H9 (cell line): Measurements from ENCODE around the gene SPEG. TPM values are rescaled to one million over a fixed set of nuclear protein-coding genes. Genes with fewer than 3 reads are reported as not detected.

Experiments used
- DNase-seq: peaks from one replicate; pipeline ENCODE4 v3.0.0-alpha.2; 2017
- H2AFZ ChIP-seq: one replicate; pipeline ENCODE4 v1.6.1; 2013; ENCODE audit warnings: mild to moderate bottlenecking, low read length, control low read depth, moderate library complexity
- H2AK5ac ChIP-seq: 2 replicates; pipeline ENCODE4 v1.6.1; 2013; ENCODE audit warnings: low read length, control low read depth, mixed read lengths; ENCODE audit not compliant: insufficient read length
- H2BK120ac ChIP-seq: one replicate; pipeline ENCODE4 v1.6.1; 2013; ENCODE audit warnings: low read depth, mild to moderate bottlenecking, low read length, control low read depth, inconsistent platforms; ENCODE audit not compliant: poor library complexity, severe bottlenecking
- H2BK12ac ChIP-seq: 2 replicates; pipeline ENCODE4 v1.6.1; 2013; ENCODE audit warnings: low read length, control low read depth, mixed read lengths, low read depth; ENCODE audit not compliant: insufficient read length
- H2BK15ac ChIP-seq: 2 replicates; pipeline ENCODE4 v1.6.1; 2013; ENCODE audit warnings: low read depth, low read length, control low read depth
- H2BK20ac ChIP-seq: one replicate; pipeline ENCODE4 v1.6.1; 2013; ENCODE audit warnings: low read depth, mild to moderate bottlenecking, low read length, control low read depth, inconsistent platforms; ENCODE audit not compliant: poor library complexity, severe bottlenecking
- H2BK5ac ChIP-seq: 2 replicates; pipeline ENCODE4 v1.6.1; 2013; ENCODE audit warnings: low read length, control low read depth, mixed read lengths; ENCODE audit not compliant: insufficient read length
- H3K14ac ChIP-seq: 2 replicates; pipeline ENCODE4 v1.6.1; 2013; ENCODE audit warnings: low read length, control low read depth; ENCODE audit not compliant: insufficient read depth
- H3K18ac ChIP-seq: 2 replicates; pipeline ENCODE4 v1.6.1; 2013; ENCODE audit warnings: low read depth, mild to moderate bottlenecking, mixed read lengths, low read length, control low read depth; ENCODE audit not compliant: insufficient read length
- H3K23ac ChIP-seq: 2 replicates; pipeline ENCODE4 v1.6.1; 2013; ENCODE audit warnings: low read length, control low read depth, mixed read lengths, low read depth; ENCODE audit not compliant: insufficient read length
- H3K23me2 ChIP-seq: 2 replicates; pipeline ENCODE4 v1.6.1; 2013; ENCODE audit warnings: low read depth, mild to moderate bottlenecking, mixed read lengths, low read length, control low read depth; ENCODE audit not compliant: insufficient read length, poor library complexity, severe bottlenecking
- H3K27ac ChIP-seq: 2 replicates; pipeline ENCODE4 v1.5.1; 2013; ENCODE audit warnings: low read length, control low read depth, mixed read lengths, low read depth; ENCODE audit not compliant: insufficient read length
- H3K27me3 ChIP-seq: 2 replicates; pipeline ENCODE4 v1.6.1; 2013; ENCODE audit warnings: low read length, control low read depth, inconsistent platforms; ENCODE audit not compliant: insufficient read depth
- H3K4ac ChIP-seq: 2 replicates; pipeline ENCODE4 v1.6.1; 2013; ENCODE audit warnings: low read depth, mild to moderate bottlenecking, control low read depth, inconsistent platforms, low read length, moderate library complexity
- H3K4me1 ChIP-seq: 2 replicates; pipeline ENCODE4 v1.6.1; 2013; ENCODE audit warnings: low read length, control low read depth, inconsistent platforms; ENCODE audit not compliant: insufficient read depth
- H3K4me2 ChIP-seq: 2 replicates; pipeline ENCODE4 v1.6.1; 2013; ENCODE audit warnings: low read length, control low read depth, mixed read lengths; ENCODE audit not compliant: insufficient read length, insufficient read depth
- H3K56ac ChIP-seq: 2 replicates; pipeline ENCODE4 v1.6.1; 2013; ENCODE audit warnings: low read depth, mild to moderate bottlenecking, mixed read lengths, low read length, control low read depth; ENCODE audit not compliant: insufficient read length
- H3K79me1 ChIP-seq: 2 replicates; pipeline ENCODE4 v1.6.1; 2013; ENCODE audit warnings: low read depth, mild to moderate bottlenecking, moderate library complexity, low read length, control low read depth, inconsistent platforms; ENCODE audit not compliant: insufficient read depth, poor library complexity, severe bottlenecking
- H3K79me2 ChIP-seq: 2 replicates; pipeline ENCODE4 v1.6.1; 2013; ENCODE audit warnings: low read length, control low read depth, inconsistent platforms; ENCODE audit not compliant: insufficient read depth
- H3K9ac ChIP-seq: 2 replicates; pipeline ENCODE4 v1.6.1; 2013; ENCODE audit warnings: low read length, control low read depth, mixed read lengths; ENCODE audit not compliant: insufficient read length; ENCODE audit errors: extremely low read depth
- H3K9me3 ChIP-seq: one replicate; pipeline ENCODE4 v1.6.1; 2013; ENCODE audit warnings: low read depth, low read length, inconsistent platforms; ENCODE audit not compliant: control insufficient read depth
- H3T11ph ChIP-seq: one replicate; pipeline ENCODE4 v1.6.1; 2013; ENCODE audit warnings: mild to moderate bottlenecking, low read length, control low read depth, inconsistent platforms
- H4K20me1 ChIP-seq: one replicate; pipeline ENCODE4 v1.6.1; 2013; ENCODE audit not compliant: control insufficient read depth, insufficient read length, insufficient read depth
- H4K5ac ChIP-seq: 2 replicates; pipeline ENCODE4 v1.6.1; 2013; ENCODE audit warnings: low read depth, mild to moderate bottlenecking, mixed read lengths, low read length, control low read depth; ENCODE audit not compliant: insufficient read length
- H4K8ac ChIP-seq: replicated peaks from 2 replicates; pipeline ENCODE4 v1.6.1; 2013; ENCODE audit warnings: low read length, control low read depth, mixed read lengths, low read depth; ENCODE audit not compliant: insufficient read length
- H4K91ac ChIP-seq: 2 replicates; pipeline ENCODE4 v1.6.1; 2013; ENCODE audit warnings: low read depth, mild to moderate bottlenecking, moderate library complexity, mixed read lengths, low read length, control low read depth; ENCODE audit not compliant: insufficient read length
- H3K27ac Mint-ChIP-seq, 3 experiments: 2 replicates in 2 of 3; 3 replicates in 1 of 3; pipeline ENCODE4 v1.8.0; 2020 to 2021; ENCODE audit warnings: mixed read lengths in 3 of 3, mild to moderate bottlenecking in 1 of 3, moderate library complexity in 1 of 3
- H3K27me3 Mint-ChIP-seq: 2 replicates; pipeline ENCODE4 v1.8.0; 2021; ENCODE audit warnings: low read depth, mild to moderate bottlenecking, moderate library complexity, mixed read lengths
- H3K36me3 Mint-ChIP-seq, 3 experiments: 2 replicates in 2 of 3; 3 replicates in 1 of 3; pipeline ENCODE4 v1.8.0; 2020 to 2021; ENCODE audit warnings: low read depth in 3 of 3, mixed read lengths in 3 of 3; ENCODE audit not compliant: insufficient read depth in 1 of 3
- H3K4me1 Mint-ChIP-seq, 2 experiments: 2 replicates each; pipeline ENCODE4 v1.8.0; 2020; ENCODE audit warnings: mixed read lengths in 2 of 2
- H3K4me3 Mint-ChIP-seq, 2 experiments: 2 replicates in 1 of 2; 3 replicates in 1 of 2; pipeline ENCODE4 v1.8.0; 2020 to 2021; ENCODE audit warnings: mild to moderate bottlenecking in 2 of 2, mixed read lengths in 2 of 2, moderate library complexity in 1 of 2
- H3K9me3 Mint-ChIP-seq, 2 experiments: 2 replicates in 1 of 2; 3 replicates in 1 of 2; pipeline ENCODE4 v1.8.0; 2020; ENCODE audit warnings: mild to moderate bottlenecking in 2 of 2, mixed read lengths in 2 of 2, moderate library complexity in 1 of 2
- CTCF ChIP-seq: fragments of 200-600 bp; sonication (generic); conservative IDR thresholded peaks from 3 replicates; pipeline ENCODE4 v1.8.0; 2021; ENCODE audit warnings: antibody characterized with exemption, mild to moderate bottlenecking
- WGBS: extraction: QIAGEN DNeasy Blood & Tissue Kit; methylation state at CpG from one replicate; pipeline ENCODE4 v1.1.7; 2013; ENCODE audit warnings: missing lambda C conversion rate, low lambda C conversion rate, mixed read lengths; ENCODE audit not compliant: insufficient read length; ENCODE audit errors: extremely low coverage; 5-methylcytosine and 5-hydroxymethylcytosine counted together
- total RNA-seq: library from RNA; stranded (reverse); gene quantifications from 2 replicates; pipeline ENCODE4 v1.2.1, GENCODE V29; 2021

Gene SPEG
- total RNA-seq, 1 experiment from 2014 or later: 23.7 TPM

DNA sequence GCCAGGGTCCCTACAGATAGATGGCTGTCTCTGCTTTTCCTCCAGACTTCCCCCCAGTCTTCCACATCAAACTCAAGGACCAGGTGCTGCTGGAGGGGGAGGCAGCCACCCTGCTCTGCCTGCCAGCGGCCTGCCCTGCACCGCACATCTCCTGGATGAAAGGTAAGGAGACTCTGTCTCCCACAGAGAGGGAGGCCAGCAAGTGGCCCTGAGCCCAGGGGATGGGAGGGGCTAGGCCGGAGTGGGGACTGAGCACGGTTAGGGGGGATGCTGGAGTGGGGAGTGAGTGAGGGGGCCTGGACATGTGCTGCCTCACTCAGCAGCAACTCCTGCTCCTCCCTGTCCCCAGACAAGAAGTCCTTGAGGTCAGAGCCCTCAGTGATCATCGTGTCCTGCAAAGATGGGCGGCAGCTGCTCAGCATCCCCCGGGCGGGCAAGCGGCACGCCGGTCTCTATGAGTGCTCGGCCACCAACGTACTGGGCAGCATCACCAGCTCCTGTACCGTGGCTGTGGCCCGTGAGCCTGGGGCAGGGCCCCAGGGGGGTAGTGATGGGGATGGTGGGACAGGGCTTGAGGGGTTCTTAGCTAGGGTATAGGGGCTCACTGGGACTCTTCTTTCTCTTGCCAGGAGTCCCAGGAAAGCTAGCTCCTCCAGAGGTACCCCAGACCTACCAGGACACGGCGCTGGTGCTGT is 53.7 kb downstream of the SPEG start:
- Histone ChIP-seq H3K27me3 (peaks cover 19% of the 10 kb centered on the region; the same call in 1 of the 2 replicates), H2BK12ac (no peak overlapping the region), H2BK20ac (no peak overlapping the region), H3K4ac (no peak overlapping the region), H3K9me3 (no peaks in the 10 kb centered on the region), H3K9ac (no peak overlapping the region), H3K23ac (no peak overlapping the region), H2AK5ac (no peak overlapping the region), H3K4me1 (peaks cover 2% of the 10 kb centered on the region), H3K27ac (no peak overlapping the region), H3K23me2 (no peaks in the 10 kb centered on the region), H4K5ac (no peak overlapping the region), H3T11ph (no peak overlapping the region), H3K56ac (no peak overlapping the region), H4K20me1 (no peaks in the 10 kb centered on the region), H3K4me2 (no peak overlapping the region), H2BK120ac (no peak overlapping the region), H2AFZ (no peak overlapping the region), H4K91ac (no peak overlapping the region), H2BK15ac (no peak overlapping the region), H4K8ac (no peak overlapping the region), H3K79me2 (no peaks in the 10 kb centered on the region), H3K79me1 (no peaks in the 10 kb centered on the region), H3K14ac (no peak overlapping the region), H3K18ac (no peak overlapping the region), H2BK5ac (no peak overlapping the region)
- H3K27me3 Mint-ChIP-seq: peaks cover 49% of the 10 kb centered on the region
- no peak for DNase-seq
- no peaks in the 10 kb centered on the region for H3K9me3 Mint-ChIP-seq
- peaks cover 36 to 50% of the 10 kb centered on the region in 2 experiments for H3K4me1 Mint-ChIP-seq
- no peaks in the 10 kb centered on the region for H3K36me3 Mint-ChIP-seq
- WGBS: no CpG with 5 or more reads among the region's 17 CpGs
- no peak for TF ChIP-seq CTCF
- no peak overlapping the region for H3K27ac Mint-ChIP-seq
- H3K4me3 Mint-ChIP-seq: no peak overlapping the region
